ENCODE measurements around the gene MPP3. TPM values are rescaled to one million over a fixed set of nuclear protein-coding genes. Genes with fewer than 3 reads are reported as not detected.

MPP3 gene
- total and polyA plus RNA-seq, 4 donors, result 9.9 to 38.7 (median 24.6) TPM

GRCh38 chr17:43768943-43769342 lies 64.0 kb downstream of the MPP3 start:
- Histone ChIP-seq H3K9me3 (ENCODE audit: control insufficient read depth in 4 of 4, insufficient read depth in 3 of 4, low read length in 3 of 4) (no peaks in the 10 kb centered on the region), H3K4me3 (no peak overlapping the region), H3K4me1 (ENCODE audit: control insufficient read depth in 5 of 5, insufficient read depth in 5 of 5, low read length in 5 of 5) (peaks cover 0 to 3% (median 0%) of the 10 kb centered on the region in 5 donors), H3K27ac (ENCODE audit: low read depth in 1 of 2, low read length in 1 of 2) (peak overlapping the region in 1 of 2 donors; percentile 23), H3K9ac (ENCODE audit: insufficient read depth in 1 of 2, low read length in 2 of 2) (no peak overlapping the region), H3K36me3 (ENCODE audit: control insufficient read depth in 4 of 4, insufficient read depth in 4 of 4, low read length in 4 of 4) (peaks cover 17 to 39% (median 24%) of the 10 kb centered on the region in 4 donors), H3K27me3 (ENCODE audit: control insufficient read depth in 3 of 3, insufficient read depth in 3 of 3, low read length in 2 of 3) (no peaks in the 10 kb centered on the region)
- DNase-seq, result no peak
- TF ChIP-seq CTCF (IDR thresholded peaks at IDR 0.05; ENCODE audit: control extremely low read depth, extremely low read depth), result no peak
- WGBS, 2 donors, result 85 to 91% methylated on average over 7 of the region's 7 CpGs
- no peak for ATAC-seq (ENCODE audit: insufficient read depth, low FRiP score)

- no peak for TF ChIP-seq CTCF (IDR thresholded peaks at IDR 0.05; ENCODE audit: control extremely low read depth, extremely low read depth)
- ATAC-seq (ENCODE audit: insufficient read depth, low FRiP score) (no peak), DNase-seq (no peak)
- Histone ChIP-seq H3K9ac (ENCODE audit: insufficient read depth in 1 of 2, low read length in 2 of 2) (no peak overlapping the region), H3K27ac (ENCODE audit: low read depth in 1 of 2, low read length in 1 of 2) (no peak overlapping the region), H3K27me3 (ENCODE audit: control insufficient read depth in 3 of 3, insufficient read depth in 3 of 3, low read length in 2 of 3) (no peaks in the 10 kb centered on the region), H3K4me3 (no peak overlapping the region), H3K36me3 (ENCODE audit: control insufficient read depth in 4 of 4, insufficient read depth in 4 of 4, low read length in 4 of 4) (peaks cover 16 to 38% (median 23%) of the 10 kb centered on the region in 4 donors), H3K9me3 (ENCODE audit: control insufficient read depth in 4 of 4, insufficient read depth in 3 of 4, low read length in 3 of 4) (no peaks in the 10 kb centered on the region), H3K4me1 (ENCODE audit: control insufficient read depth in 5 of 5, insufficient read depth in 5 of 5, low read length in 5 of 5) (peaks cover 0 to 3% (median 0%) of the 10 kb centered on the region in 5 donors)
- WGBS, 2 donors, result 20 to 41% methylated on average over 9 of the region's 9 CpGs
Observed at GRCh38 chr17:43768382-43768781, 64.6 kb downstream of the MPP3 start.

GRCh38 chr17:43767713-43768059 lies 65.3 kb downstream of the MPP3 start:
- no peak for TF ChIP-seq CTCF (IDR thresholded peaks at IDR 0.05; ENCODE audit: control extremely low read depth, extremely low read depth)
- ATAC-seq (ENCODE audit: insufficient read depth, low FRiP score) (no peak), DNase-seq (no peak)
- Histone ChIP-seq H3K4me3 (no peak overlapping the region), H3K27ac (ENCODE audit: low read depth in 1 of 2, low read length in 1 of 2) (no peak overlapping the region), H3K27me3 (ENCODE audit: control insufficient read depth in 3 of 3, insufficient read depth in 3 of 3, low read length in 2 of 3) (no peaks in the 10 kb centered on the region), H3K9ac (ENCODE audit: insufficient read depth in 1 of 2, low read length in 2 of 2) (no peak overlapping the region), H3K9me3 (ENCODE audit: control insufficient read depth in 4 of 4, insufficient read depth in 3 of 4, low read length in 3 of 4) (no peaks in the 10 kb centered on the region), H3K36me3 (ENCODE audit: control insufficient read depth in 4 of 4, insufficient read depth in 4 of 4, low read length in 4 of 4) (peaks cover 13 to 34% (median 18%) of the 10 kb centered on the region in 4 donors), H3K4me1 (ENCODE audit: control insufficient read depth in 5 of 5, insufficient read depth in 5 of 5, low read length in 5 of 5) (peaks cover 0 to 3% (median 0%) of the 10 kb centered on the region in 5 donors)
- WGBS, 2 donors, result 58 to 81% methylated on average over 5 of the region's 5 CpGs

- ATAC-seq (ENCODE audit: insufficient read depth, low FRiP score), result no peak
- Histone ChIP-seq H3K9ac (ENCODE audit: insufficient read depth in 1 of 2, low read length in 2 of 2) (no peak overlapping the region), H3K4me1 (ENCODE audit: control insufficient read depth in 5 of 5, insufficient read depth in 5 of 5, low read length in 5 of 5) (peaks cover 0 to 3% (median 0%) of the 10 kb centered on the region in 5 donors), H3K27me3 (ENCODE audit: control insufficient read depth in 3 of 3, insufficient read depth in 3 of 3, low read length in 2 of 3) (no peaks in the 10 kb centered on the region), H3K4me3 (no peak overlapping the region), H3K36me3 (ENCODE audit: control insufficient read depth in 4 of 4, insufficient read depth in 4 of 4, low read length in 4 of 4) (peaks cover 10 to 30% (median 17%) of the 10 kb centered on the region in 4 donors), H3K27ac (ENCODE audit: low read depth in 1 of 2, low read length in 1 of 2) (no peak overlapping the region), H3K9me3 (ENCODE audit: control insufficient read depth in 4 of 4, insufficient read depth in 3 of 4, low read length in 3 of 4) (no peaks in the 10 kb centered on the region)
- no peak for TF ChIP-seq CTCF (IDR thresholded peaks at IDR 0.05; ENCODE audit: control extremely low read depth, extremely low read depth)
- no peak for DNase-seq
- 81 to 86% methylated on average over 6 of the region's 6 CpGs for WGBS, 2 donors
Observed at GRCh38 chr17:43767053-43767712, 65.8 kb downstream of the MPP3 start.

Measured in lung (tissue), 12 donors.